ENCODE data around the gene FDX1. TPM values are rescaled to one million over a fixed set of nuclear protein-coding genes. Genes with fewer than 3 reads are reported as not detected.

FDX1 gene
- total RNA-seq, 1 experiment from 2014 or later: 13.6 TPM

DNA sequence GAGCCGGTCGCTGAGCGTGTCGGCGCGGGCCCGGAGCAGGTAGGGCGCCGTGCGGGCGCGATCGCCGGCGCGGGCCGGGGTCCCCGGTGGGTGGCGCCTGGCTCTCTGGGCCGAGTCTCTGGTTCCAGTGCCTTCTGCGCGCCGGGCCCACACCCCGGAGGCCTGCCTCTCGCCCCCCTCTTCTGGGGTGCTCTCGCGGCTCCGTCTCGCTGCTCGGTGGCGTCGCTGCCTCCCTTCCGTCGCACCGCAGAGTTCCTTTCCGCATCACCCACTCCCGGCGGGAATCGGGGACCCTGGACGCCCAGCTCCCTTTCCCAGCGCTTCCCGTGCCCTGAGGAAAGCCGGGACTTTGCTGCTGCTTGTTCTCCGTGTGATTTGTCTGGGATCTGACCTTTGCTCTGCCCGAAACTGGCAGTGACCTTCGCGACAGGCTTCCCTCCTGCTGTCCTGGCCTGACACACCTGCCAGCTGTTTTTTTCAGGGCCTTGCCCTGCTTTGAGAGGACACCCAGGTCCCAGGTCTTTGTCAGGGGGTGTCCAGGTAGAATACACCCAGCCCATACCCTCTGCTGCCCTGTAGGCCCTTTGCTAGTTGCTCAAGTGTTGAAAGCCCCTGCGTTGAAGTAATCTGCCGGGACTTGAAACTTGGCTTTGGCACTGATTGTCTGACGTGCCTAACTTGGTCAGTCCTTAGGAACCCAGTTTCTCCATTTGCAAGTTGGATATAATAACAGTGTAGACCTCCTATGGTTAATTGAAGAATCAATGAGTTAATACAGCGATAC is 711 bp downstream of the FDX1 start:
- ATAC-seq (peak; percentile 62), DNase-seq (ENCODE audit: low read depth, low spot score) (no peak)
- intact Hi-C loops (cut with micrococcal nuclease; ENCODE audit: unreplicated experiment): loop anchor here (5.0 kb wide), 2 partner anchors 53 to 133 kb away; partner anchors contain the start of gene RDX
- no peaks in the 10 kb centered on the region for H3K9me3 ChIP-seq (ENCODE audit: control insufficient read depth, insufficient read depth, low read depth, low read length)
- CTCF ChIA-PET: interaction anchor here (1.0 to 1.4 kb wide), 2 partner anchors 229 kb away, joined by 4 to 7 read pairs; no protein-coding TSS in a partner anchor
- peak overlapping the region; percentile 80 to 87 for H3K4me3 ChIP-seq (ENCODE audit: low read depth in 2 of 2, low read length in 2 of 2)
- peak overlapping the region; percentile 88 for H3K27ac ChIP-seq (ENCODE audit: low read length)
- BruUV-seq (replicated peaks): no TSS peak
- TF ChIP-seq TCF7L2 (IDR thresholded peaks at IDR 0.05; ENCODE audit: low read depth, low read length): peak; percentile 50; the same call in 1 of the 2 replicates
- no peak for TF ChIP-seq POLR2AphosphoS5 (IDR thresholded peaks at IDR 0.05; ENCODE audit: low read depth, low read length)
- TF ChIP-seq, protein P1, sequence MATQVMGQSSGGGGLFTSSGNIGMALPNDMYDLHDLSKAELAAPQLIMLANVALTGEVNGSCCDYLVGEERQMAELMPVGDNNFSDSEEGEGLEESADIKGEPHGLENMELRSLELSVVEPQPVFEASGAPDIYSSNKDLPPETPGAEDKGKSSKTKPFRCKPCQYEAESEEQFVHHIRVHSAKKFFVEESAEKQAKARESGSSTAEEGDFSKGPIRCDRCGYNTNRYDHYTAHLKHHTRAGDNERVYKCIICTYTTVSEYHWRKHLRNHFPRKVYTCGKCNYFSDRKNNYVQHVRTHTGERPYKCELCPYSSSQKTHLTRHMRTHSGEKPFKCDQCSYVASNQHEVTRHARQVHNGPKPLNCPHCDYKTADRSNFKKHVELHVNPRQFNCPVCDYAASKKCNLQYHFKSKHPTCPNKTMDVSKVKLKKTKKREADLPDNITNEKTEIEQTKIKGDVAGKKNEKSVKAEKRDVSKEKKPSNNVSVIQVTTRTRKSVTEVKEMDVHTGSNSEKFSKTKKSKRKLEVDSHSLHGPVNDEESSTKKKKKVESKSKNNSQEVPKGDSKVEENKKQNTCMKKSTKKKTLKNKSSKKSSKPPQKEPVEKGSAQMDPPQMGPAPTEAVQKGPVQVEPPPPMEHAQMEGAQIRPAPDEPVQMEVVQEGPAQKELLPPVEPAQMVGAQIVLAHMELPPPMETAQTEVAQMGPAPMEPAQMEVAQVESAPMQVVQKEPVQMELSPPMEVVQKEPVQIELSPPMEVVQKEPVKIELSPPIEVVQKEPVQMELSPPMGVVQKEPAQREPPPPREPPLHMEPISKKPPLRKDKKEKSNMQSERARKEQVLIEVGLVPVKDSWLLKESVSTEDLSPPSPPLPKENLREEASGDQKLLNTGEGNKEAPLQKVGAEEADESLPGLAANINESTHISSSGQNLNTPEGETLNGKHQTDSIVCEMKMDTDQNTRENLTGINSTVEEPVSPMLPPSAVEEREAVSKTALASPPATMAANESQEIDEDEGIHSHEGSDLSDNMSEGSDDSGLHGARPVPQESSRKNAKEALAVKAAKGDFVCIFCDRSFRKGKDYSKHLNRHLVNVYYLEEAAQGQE (IDR thresholded peaks at IDR 0.05; ENCODE audit: insufficient read depth in 1 of 2, low read depth in 2 of 2, low read length in 1 of 2): no peak
- TF ChIP-seq CTCF (IDR thresholded peaks at IDR 0.05): peak; percentile 12
- in situ Hi-C loops (cut with HindIII; ENCODE audit: low pct_unique_long_range_greater_than_20kb, low sequenced_read_pairs): no loop called here
- peaks cover 32% of the 10 kb centered on the region for H3K4me1 ChIP-seq (ENCODE audit: control insufficient read depth, insufficient read depth, low read length)
- H3K27me3 ChIP-seq (ENCODE audit: control insufficient read depth, insufficient read depth, low read length): no peaks in the 10 kb centered on the region
- POLR2A ChIA-PET: no interaction called here
- H3K36me3 ChIP-seq (ENCODE audit: control insufficient read depth, insufficient read depth, low read length): no peaks in the 10 kb centered on the region; the same call in 1 of the 2 replicates

GRCh38 chr11:110431051-110431672 is 1.4 kb downstream of the FDX1 start:
- H3K36me3 ChIP-seq (ENCODE audit: control insufficient read depth, insufficient read depth, low read length): no peaks in the 10 kb centered on the region; the same call in 1 of the 2 replicates
- ChIA-PET CTCF (interaction anchor here (1.4 kb wide), 1 partner anchor 230 kb away, joined by 7 read pairs; no protein-coding TSS in a partner anchor), POLR2A (no interaction called here)
- H3K27me3 ChIP-seq (ENCODE audit: control insufficient read depth, insufficient read depth, low read length): no peaks in the 10 kb centered on the region
- peak overlapping the region; percentile 80 to 87 for H3K4me3 ChIP-seq (ENCODE audit: low read depth in 2 of 2, low read length in 2 of 2)
- peak; percentile 3 for ATAC-seq
- BruUV-seq (replicated peaks): TSS peak; percentile 61
- in situ Hi-C loops (cut with HindIII; ENCODE audit: low pct_unique_long_range_greater_than_20kb, low sequenced_read_pairs): no loop called here
- DNase-seq (ENCODE audit: low read depth, low spot score): no peak
- TF ChIP-seq CTCF (IDR thresholded peaks at IDR 0.05) (no peak), POLR2AphosphoS5 (IDR thresholded peaks at IDR 0.05; ENCODE audit: low read depth, low read length) (no peak), SIN3A (IDR thresholded peaks at IDR 0.05; ENCODE audit: borderline replicate concordance, insufficient read depth, low read depth, low read length) (no peak), TCF7L2 (IDR thresholded peaks at IDR 0.05; ENCODE audit: low read depth, low read length) (no peak)
- TF ChIP-seq, protein P1 (IDR thresholded peaks at IDR 0.05; ENCODE audit: insufficient read depth in 1 of 2, low read depth in 2 of 2, low read length in 1 of 2): no peak
- H3K27ac ChIP-seq (ENCODE audit: low read length): peak overlapping the region; percentile 88
- H3K9me3 ChIP-seq (ENCODE audit: control insufficient read depth, insufficient read depth, low read depth, low read length): no peaks in the 10 kb centered on the region
- intact Hi-C loops (cut with micrococcal nuclease; ENCODE audit: unreplicated experiment): loop anchor here (5.0 kb wide), 2 partner anchors 54 to 134 kb away; partner anchors contain the start of gene RDX
- peaks cover 32% of the 10 kb centered on the region for H3K4me1 ChIP-seq (ENCODE audit: control insufficient read depth, insufficient read depth, low read length)

Data from Panc1 (cell line).